ENCODE data around the gene SASS6. TPM values are rescaled to one million over a fixed set of nuclear protein-coding genes. Genes with fewer than 3 reads are reported as not detected.

Gene SASS6
- total and polyA plus RNA-seq, 2 donors from 2014 or later = 1.1 to 2.1 TPM

DNA sequence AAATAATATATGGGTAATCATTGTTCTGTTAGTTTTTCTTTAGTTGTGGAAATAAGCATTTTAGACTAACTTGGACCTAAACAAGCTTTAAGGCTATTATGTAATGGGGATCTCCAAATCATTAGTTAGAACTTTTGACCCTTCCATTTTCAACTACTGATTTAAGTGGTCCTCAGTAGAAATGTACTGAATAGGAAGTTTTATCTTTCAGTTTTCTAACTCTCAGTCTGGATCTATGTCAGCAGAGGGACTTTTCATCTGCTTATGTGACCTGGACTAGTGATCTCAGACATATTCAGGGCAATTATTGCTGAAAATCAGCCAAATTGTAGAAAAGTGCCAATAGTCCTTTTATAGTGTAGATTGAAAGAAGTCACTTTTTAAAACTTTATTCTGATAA, 56.0 kb downstream of the SASS6 start:
- H3K9me3 ChIP-seq (ENCODE audit: control insufficient read depth in 2 of 3, insufficient read depth in 1 of 3, low read length in 3 of 3) = no peaks in the 10 kb centered on the region
- H3K4me3 ChIP-seq (ENCODE audit: low read length in 3 of 3) = no peak overlapping the region
- FAIRE-seq = no peak
- intact Hi-C loops (cut with DNase I) = no loop called here
- no peak overlapping the region for H3K27ac ChIP-seq (ENCODE audit: low read depth in 2 of 2, low read length in 2 of 2)
- no peaks in the 10 kb centered on the region for H3K27me3 ChIP-seq (ENCODE audit: control insufficient read depth, insufficient read depth, low read length)
- no peak for DNase-seq
- TF ChIP-seq, protein P1, sequence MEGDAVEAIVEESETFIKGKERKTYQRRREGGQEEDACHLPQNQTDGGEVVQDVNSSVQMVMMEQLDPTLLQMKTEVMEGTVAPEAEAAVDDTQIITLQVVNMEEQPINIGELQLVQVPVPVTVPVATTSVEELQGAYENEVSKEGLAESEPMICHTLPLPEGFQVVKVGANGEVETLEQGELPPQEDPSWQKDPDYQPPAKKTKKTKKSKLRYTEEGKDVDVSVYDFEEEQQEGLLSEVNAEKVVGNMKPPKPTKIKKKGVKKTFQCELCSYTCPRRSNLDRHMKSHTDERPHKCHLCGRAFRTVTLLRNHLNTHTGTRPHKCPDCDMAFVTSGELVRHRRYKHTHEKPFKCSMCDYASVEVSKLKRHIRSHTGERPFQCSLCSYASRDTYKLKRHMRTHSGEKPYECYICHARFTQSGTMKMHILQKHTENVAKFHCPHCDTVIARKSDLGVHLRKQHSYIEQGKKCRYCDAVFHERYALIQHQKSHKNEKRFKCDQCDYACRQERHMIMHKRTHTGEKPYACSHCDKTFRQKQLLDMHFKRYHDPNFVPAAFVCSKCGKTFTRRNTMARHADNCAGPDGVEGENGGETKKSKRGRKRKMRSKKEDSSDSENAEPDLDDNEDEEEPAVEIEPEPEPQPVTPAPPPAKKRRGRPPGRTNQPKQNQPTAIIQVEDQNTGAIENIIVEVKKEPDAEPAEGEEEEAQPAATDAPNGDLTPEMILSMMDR (IDR thresholded peaks at IDR 0.05; ENCODE audit: borderline replicate concordance, extremely low read depth, insufficient read depth) = no peak
- peaks cover 2 to 34% (median 26%) of the 10 kb centered on the region in 3 donors for H3K36me3 ChIP-seq (ENCODE audit: control insufficient read depth in 2 of 3, insufficient read depth in 3 of 3, low read length in 3 of 3)
- H3K9ac ChIP-seq (ENCODE audit: low read length in 3 of 3) = no peak overlapping the region
- no peaks in the 10 kb centered on the region for H3K4me1 ChIP-seq (ENCODE audit: control insufficient read depth in 2 of 3, insufficient read depth in 2 of 3, low read depth in 1 of 3, low read length in 3 of 3)

DNA sequence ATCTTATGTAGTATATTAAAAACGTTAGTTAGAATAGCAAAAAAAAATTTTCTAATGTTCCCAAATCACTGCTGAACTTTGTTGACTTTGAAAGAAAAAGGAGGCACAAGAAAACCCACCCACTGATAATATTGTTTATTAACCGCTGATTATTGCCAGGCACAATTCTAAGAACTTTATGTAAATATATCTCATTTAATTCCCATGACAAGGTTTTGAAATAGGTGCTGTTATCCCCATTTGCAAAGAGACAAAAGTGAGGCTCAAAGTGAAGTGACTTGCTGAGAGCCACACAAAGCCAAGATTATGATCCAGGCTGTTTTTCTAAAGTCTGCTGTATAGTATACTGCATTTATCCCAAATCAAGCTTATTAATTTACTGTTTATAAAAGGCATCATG, 56.4 kb downstream of the SASS6 start:
- FAIRE-seq (no peak), DNase-seq (no peak)
- peaks cover 2 to 39% (median 26%) of the 10 kb centered on the region in 3 donors for H3K36me3 ChIP-seq (ENCODE audit: control insufficient read depth in 2 of 3, insufficient read depth in 3 of 3, low read length in 3 of 3)
- TF ChIP-seq, protein P1 (IDR thresholded peaks at IDR 0.05; ENCODE audit: borderline replicate concordance, extremely low read depth, insufficient read depth) = no peak
- intact Hi-C loops (cut with DNase I) = no loop called here
- no peaks in the 10 kb centered on the region for H3K4me1 ChIP-seq (ENCODE audit: control insufficient read depth in 2 of 3, insufficient read depth in 2 of 3, low read depth in 1 of 3, low read length in 3 of 3)
- H3K27me3 ChIP-seq (ENCODE audit: control insufficient read depth, insufficient read depth, low read length) = no peaks in the 10 kb centered on the region
- H3K27ac ChIP-seq (ENCODE audit: low read depth in 2 of 2, low read length in 2 of 2) = no peak overlapping the region
- H3K9me3 ChIP-seq (ENCODE audit: control insufficient read depth in 2 of 3, insufficient read depth in 1 of 3, low read length in 3 of 3) = no peaks in the 10 kb centered on the region
- no peak overlapping the region for H3K4me3 ChIP-seq (ENCODE audit: low read length in 3 of 3)
- no peak overlapping the region for H3K9ac ChIP-seq (ENCODE audit: low read length in 3 of 3)

DNA sequence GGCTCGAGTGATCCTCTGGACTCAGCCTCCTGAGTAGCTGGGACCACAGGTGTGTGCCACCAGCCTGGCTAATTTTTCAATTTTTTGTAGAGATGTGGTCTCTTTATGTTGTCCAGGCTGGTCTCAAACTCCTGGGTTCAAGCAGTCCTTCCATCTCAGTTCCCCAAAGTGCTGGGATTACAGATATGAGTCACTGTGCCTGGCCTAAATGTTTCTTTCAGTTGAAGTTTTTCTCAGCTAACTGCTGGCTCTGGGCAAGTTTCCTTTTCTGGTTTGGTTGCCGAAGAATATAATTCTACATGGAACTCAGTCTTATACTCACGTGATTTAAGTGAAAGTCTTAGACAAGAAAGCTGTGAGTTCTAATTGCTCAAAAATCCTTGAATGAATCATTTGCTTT, 57.0 kb downstream of the SASS6 start:
- DNase-seq (no peak), FAIRE-seq (no peak)
- H3K4me1 ChIP-seq (ENCODE audit: control insufficient read depth in 2 of 3, insufficient read depth in 2 of 3, low read depth in 1 of 3, low read length in 3 of 3) = no peaks in the 10 kb centered on the region
- H3K27ac ChIP-seq (ENCODE audit: low read depth in 2 of 2, low read length in 2 of 2) = no peak overlapping the region
- H3K9me3 ChIP-seq (ENCODE audit: control insufficient read depth in 2 of 3, insufficient read depth in 1 of 3, low read length in 3 of 3) = no peaks in the 10 kb centered on the region
- TF ChIP-seq, protein P1 (IDR thresholded peaks at IDR 0.05; ENCODE audit: borderline replicate concordance, extremely low read depth, insufficient read depth) = no peak
- no peak overlapping the region for H3K9ac ChIP-seq (ENCODE audit: low read length in 3 of 3)
- peaks cover 2 to 37% (median 26%) of the 10 kb centered on the region in 3 donors for H3K36me3 ChIP-seq (ENCODE audit: control insufficient read depth in 2 of 3, insufficient read depth in 3 of 3, low read length in 3 of 3)
- no peak overlapping the region for H3K4me3 ChIP-seq (ENCODE audit: low read length in 3 of 3)
- intact Hi-C loops (cut with DNase I) = no loop called here
- no peaks in the 10 kb centered on the region for H3K27me3 ChIP-seq (ENCODE audit: control insufficient read depth, insufficient read depth, low read length)
